HAP-1 (cell line): ENCODE data around the gene CAPN9.
"Not testable (repeated sequence)": the region's sequence is repeated elsewhere in the genome, so short reads cannot be mapped to it uniquely, and the experiment has no call there.

Source experiments
- DNase-seq, 2 experiments: peaks; one replicate each; pipeline ENCODE4 v3.0.0-alpha.2; 2016 to 2020; ENCODE audit warnings: low spot score in 2 of 2
- H3K27me3 ChIP-seq: fragments of 250-450 bp; sonication (Bioruptor Pico); 2 replicates; pipeline ENCODE4 v1.5.1; 2020; ENCODE audit warnings: low read depth, mild to moderate bottlenecking, moderate library complexity
- H3K36me3 ChIP-seq: fragments of 250-450 bp; sonication (Bioruptor Pico); replicated peaks from 2 replicates; pipeline ENCODE4 v1.5.1; 2020; ENCODE audit warnings: mild to moderate bottlenecking
- H3K4me1 ChIP-seq: fragments of 250-450 bp; sonication (Bioruptor Pico); 2 replicates; pipeline ENCODE4 v1.5.1; 2020; ENCODE audit warnings: mild to moderate bottlenecking
- H3K4me3 ChIP-seq: fragments of 250-450 bp; sonication (Bioruptor Pico); 2 replicates; pipeline ENCODE4 v1.5.1; 2020; ENCODE audit warnings: mild to moderate bottlenecking, moderate library complexity
- H3K9me3 ChIP-seq: fragments of 250-450 bp; sonication (Bioruptor Pico); 2 replicates; pipeline ENCODE4 v1.5.1; 2020; ENCODE audit warnings: mild to moderate bottlenecking, moderate library complexity
- in situ Hi-C: fragments of 300-500 bp; cut with MboI; formaldehyde crosslinking; loops from 3 replicates; pipeline ENCODE4 v1.14.3; 2020; ENCODE audit warnings: low sequenced_read_pairs, inconsistent platforms, mixed read lengths

CAPN9 gene

DNA sequence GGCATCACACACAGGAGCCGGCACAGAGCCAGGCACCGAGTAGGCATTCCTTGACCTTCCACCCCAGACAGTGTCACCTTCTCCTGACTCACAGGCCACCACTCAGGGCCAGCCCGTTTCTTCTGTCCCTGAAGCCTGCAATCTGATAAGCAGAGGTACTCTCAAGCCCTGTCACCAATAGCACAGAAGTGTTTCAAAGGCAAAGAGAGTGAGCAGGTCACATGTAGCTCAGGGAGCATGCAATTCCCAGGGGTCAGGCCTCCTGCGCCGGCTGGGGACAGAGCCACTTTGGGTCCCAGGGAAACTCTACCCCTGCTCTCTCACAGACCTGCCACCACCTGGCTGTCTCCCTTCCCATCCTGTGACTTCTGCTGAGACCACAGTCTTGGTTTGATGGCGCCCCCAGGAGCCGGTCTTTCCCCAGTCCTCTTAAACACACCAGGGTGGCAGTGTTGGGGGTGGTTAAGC lies 13.2 kb downstream of the CAPN9 start:
- in situ Hi-C loops = no loop called here
- Histone ChIP-seq H3K4me1 (no peaks in the 10 kb centered on the region), H3K27me3 (no peaks in the 10 kb centered on the region), H3K4me3 (no peak overlapping the region), H3K36me3 (no peaks in the 10 kb centered on the region), H3K9me3 (no peaks in the 10 kb centered on the region)
- DNase-seq = no peak

DNA sequence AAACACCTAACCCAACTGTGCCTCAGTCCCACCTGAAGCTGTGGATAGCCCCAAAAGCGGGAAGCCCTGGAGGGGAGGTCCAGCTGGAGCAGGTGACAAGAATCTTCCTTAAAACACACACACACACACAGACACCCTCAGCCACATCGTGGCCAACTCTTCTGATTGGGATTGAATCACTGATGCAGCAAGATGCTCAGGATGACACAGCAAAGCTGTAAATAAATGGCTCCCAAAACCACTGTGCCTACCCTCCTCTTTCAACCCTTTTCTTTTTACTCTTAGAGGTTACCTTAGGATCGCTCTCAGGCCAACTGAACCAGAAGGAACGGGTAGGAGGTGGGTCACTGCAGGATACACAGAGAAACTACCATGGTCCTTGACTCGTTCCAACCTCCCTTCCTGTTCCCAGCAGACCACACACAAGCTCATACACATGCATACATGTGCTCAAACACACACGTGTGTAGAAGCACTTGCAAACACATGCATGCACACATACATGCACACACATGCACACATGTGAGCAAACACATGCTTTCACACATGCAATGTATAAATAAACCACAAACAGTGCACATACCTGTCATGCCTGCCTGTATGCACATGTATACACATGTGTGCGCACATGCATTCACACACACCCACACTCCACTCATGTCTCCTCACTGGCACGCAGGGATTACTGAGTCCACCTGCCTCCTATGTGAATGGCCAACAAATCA lies 14.4 kb downstream of the CAPN9 start:
- no peaks in the 10 kb centered on the region for H3K27me3 ChIP-seq
- H3K4me3 ChIP-seq = no peak overlapping the region
- in situ Hi-C loops = no loop called here
- H3K9me3 ChIP-seq = no peaks in the 10 kb centered on the region
- H3K4me1 ChIP-seq = no peaks in the 10 kb centered on the region
- DNase-seq = no peak
- no peaks in the 10 kb centered on the region for H3K36me3 ChIP-seq

DNA sequence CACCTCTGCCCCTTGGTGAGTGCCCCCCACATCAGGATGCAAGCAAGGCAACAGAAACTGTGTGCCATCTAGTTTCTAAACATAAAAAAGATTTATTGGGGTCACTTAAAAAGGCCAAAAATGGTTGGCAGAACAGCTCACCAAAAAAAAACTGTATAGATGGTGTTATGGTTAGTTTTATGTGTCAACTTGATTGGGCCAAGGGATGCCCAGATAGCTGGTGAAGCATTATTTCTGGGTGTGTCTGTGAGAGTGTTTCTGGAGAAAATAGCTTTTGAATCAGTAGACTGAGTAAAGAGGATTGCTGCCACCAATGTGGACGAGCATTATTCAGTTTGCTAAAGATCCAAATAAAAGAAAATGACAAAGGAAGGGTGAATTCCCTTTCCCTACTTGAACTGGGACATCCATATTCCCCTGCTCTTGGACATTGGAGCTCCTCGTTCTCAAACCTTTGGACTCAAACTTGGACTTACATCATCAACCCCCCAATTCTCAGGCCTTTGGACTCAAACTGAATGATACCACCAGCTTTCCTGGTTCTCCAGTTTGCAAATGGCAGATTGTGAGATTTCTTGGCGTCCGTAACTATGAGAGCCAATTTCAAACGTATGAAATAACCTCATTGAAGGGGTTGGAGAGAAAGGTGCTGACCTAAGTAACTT lies 16.9 kb downstream of the CAPN9 start:
- no peak for DNase-seq
- in situ Hi-C loops = no loop called here
- Histone ChIP-seq H3K36me3 (no peaks in the 10 kb centered on the region), H3K4me1 (no peaks in the 10 kb centered on the region; the same call in 1 of the 2 replicates), H3K27me3 (no peaks in the 10 kb centered on the region), H3K4me3 (no peak overlapping the region), H3K9me3 (no peaks in the 10 kb centered on the region)

DNA sequence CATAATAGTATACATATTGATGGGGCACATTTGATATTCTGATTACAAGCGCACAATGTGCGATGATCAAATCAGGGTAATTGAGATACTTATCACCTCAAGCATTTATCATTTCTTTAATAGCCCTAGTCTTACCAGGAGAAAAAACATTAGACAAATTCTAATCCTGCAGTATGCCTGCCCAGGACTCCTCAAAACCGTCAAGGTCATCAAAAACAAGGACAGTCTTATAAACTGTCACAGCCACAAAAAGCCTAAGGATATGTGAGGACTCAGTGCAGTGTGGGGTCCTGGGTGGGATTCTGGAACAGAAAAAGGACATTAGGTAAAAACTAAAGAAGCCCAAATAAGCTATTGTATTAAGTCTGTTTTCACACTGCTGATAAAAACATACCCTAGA lies 19.1 kb downstream of the CAPN9 start:
- Histone ChIP-seq H3K36me3 (no peaks in the 10 kb centered on the region), H3K27me3 (no peaks in the 10 kb centered on the region), H3K4me3 (no peak overlapping the region), H3K9me3 (no peaks in the 10 kb centered on the region), H3K4me1 (peaks cover 4% of the 10 kb centered on the region)
- DNase-seq = no peak
- in situ Hi-C loops = no loop called here

DNA sequence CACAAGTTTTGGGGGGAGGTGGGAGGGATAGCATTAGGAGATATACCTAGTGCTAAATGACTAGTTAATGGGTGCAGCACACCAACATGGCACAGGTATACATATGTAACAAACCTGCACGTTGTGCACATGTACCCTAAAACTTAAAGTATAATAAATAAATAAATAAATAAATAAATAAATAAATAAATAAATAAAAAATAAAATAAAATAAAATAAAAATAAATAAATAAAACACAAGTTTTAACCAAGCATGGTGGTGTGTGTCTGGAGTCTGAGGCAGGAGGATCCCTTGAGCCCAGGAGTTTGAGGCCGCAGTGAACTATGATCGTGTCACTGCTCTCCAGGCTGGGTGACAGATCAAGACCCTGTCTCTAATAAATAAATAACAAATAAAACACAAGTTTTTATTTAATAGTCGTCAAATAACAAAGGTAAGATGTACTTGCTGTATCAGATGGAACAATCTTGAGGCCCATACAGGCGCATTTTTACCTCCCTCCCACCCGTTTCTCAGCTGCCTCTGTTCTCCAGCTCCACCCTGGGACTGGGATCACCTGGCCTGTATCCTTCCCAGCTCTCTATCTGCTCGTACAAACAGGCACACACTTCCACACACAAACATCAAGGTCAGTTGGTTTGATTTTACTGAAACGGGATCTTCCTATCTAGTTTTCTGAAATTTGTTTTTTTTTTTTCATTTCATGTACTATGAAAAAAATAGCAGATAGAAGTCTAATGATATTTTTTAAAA lies 20.8 kb downstream of the CAPN9 start:
- H3K9me3 ChIP-seq, in situ Hi-C loops, H3K4me3 ChIP-seq, DNase-seq, H3K36me3 ChIP-seq, H3K4me1 ChIP-seq, H3K27me3 ChIP-seq: not testable (repeated sequence)

DNA sequence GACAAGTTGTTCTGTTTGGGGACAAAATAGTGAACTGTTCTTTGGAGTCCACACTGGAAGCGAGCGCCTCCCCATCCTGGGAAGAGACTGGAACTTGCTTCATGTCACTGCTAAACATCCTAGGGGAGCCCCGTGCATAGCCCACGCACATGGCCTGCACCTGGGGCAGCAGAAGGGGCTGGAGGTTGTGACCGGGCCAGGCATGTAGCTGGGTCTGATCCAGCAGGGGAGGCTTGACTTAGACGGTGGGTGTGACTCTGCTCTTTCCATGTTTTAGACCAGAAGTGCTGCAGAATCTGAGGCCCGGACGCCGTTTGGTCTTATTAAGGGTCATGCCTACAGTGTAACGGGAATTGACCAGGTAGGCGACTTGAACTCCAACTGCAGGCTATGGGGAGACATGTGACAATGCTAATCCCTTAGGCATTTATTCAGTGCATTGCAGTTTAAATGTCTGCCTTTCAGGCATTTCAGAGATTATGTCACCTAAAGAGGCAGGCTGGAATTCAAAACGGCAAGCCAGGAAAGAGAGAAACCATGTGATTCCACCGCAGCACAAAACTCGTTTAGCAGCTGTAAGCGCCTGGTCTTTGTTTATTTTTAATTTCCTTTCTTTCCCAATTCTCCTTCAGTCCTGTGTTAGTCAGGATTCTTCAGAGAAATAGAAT lies 21.8 kb downstream of the CAPN9 start:
- in situ Hi-C loops = no loop called here
- peak in 1 of 2 experiments; percentile 27 for DNase-seq
- Histone ChIP-seq H3K27me3 (no peaks in the 10 kb centered on the region), H3K9me3 (no peaks in the 10 kb centered on the region), H3K36me3 (no peaks in the 10 kb centered on the region), H3K4me3 (no peak overlapping the region), H3K4me1 (peaks cover 4% of the 10 kb centered on the region)

DNA sequence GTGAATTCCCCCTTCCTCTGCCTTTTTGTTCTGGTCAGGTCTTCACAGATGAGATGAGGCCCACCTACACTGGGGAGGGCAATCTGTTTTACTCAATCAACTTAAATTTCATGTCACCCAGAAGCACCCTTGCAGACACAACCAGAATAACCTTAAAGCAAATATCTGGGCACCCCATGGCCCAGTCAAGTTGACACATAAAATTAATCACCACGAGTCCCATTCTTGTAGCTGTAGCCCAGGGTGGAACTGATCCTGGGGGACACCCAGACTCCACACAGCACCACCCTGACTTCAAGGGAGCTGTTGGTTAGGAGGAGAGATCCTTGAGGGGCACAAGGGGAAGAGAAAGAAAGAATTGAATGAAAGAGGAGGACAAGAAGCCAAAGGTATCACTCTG lies 23.1 kb downstream of the CAPN9 start:
- Histone ChIP-seq H3K9me3 (no peaks in the 10 kb centered on the region), H3K27me3 (no peaks in the 10 kb centered on the region), H3K4me1 (peaks cover 4% of the 10 kb centered on the region), H3K36me3 (no peaks in the 10 kb centered on the region), H3K4me3 (no peak overlapping the region)
- in situ Hi-C loops = no loop called here
- no peak for DNase-seq

DNA sequence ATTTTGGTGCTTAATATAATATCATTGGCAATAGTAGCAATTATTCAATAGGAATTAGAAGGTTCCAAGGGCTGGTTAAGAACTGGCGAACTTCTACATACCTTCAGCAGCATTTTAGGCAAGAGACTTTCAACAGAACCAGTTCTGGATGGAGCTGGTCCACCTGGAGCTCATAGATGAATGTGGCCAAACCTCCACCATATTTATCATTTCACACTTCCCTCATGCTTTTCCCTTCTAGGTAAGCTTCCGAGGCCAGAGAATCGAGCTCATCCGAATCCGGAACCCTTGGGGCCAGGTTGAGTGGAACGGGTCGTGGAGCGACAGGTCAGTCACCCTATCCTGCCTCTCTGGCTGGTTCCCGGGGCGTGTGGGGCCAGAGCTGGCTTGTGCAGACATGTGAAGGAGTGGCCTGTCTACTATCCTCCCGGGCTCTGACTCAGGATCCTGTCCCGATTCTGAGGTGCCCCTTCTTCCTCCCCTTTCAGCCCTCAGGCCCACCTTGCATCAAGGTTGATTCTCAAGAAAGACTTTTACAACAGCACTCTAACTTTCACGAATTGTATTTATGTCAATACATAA lies 24.7 kb downstream of the CAPN9 start:
- Histone ChIP-seq H3K4me3 (no peak overlapping the region), H3K27me3 (no peaks in the 10 kb centered on the region), H3K4me1 (peaks cover 4% of the 10 kb centered on the region), H3K36me3 (no peaks in the 10 kb centered on the region), H3K9me3 (no peaks in the 10 kb centered on the region)
- DNase-seq = no peak
- in situ Hi-C loops = no loop called here

DNA sequence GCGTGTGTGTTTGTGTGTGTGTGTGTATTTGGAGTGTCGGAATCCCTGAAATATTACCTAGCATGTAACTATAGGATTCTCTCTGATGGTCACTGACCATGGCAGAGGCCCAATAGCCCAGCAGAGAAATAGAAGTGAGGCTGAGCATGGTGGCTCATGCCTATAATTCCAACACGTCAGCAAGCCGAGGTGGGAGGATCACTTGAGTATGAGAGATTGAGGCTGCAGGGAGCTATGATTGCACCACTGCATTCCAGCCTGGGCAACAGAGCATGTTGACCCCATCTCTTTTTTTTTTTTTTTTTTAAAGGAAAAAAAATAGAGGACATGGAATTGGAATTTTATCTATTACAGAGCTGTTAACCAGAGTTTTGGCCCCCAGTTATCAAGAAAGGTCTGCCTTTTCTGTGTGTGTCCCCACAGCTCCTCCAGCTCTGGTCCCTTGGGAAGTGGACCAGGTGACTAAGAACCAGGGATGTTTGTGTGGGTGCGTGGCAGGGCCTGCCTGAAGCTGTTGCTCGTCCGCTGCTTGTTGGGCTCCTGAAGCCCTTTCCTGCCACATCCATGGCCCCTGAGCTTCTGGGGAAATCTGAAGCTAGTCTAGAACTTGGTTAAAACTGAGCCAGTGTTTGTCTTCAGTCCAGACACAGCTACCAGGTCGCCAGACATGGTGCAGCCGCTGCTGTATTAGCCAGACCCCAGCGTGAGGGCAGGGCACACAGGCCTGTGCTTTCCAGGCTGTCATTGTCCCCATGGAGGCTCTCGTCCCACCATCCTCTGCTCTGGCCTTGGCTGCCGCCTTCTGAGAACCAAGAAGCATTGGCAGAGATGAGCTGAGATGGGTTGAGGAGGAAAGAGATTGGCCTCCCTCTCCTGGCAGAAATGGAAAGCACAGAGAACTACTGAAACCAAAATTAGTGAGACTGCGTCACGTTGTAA lies 25.5 kb downstream of the CAPN9 start:
- in situ Hi-C loops = no loop called here
- Histone ChIP-seq H3K4me3 (no peak overlapping the region), H3K4me1 (peaks cover 4% of the 10 kb centered on the region)

DNA sequence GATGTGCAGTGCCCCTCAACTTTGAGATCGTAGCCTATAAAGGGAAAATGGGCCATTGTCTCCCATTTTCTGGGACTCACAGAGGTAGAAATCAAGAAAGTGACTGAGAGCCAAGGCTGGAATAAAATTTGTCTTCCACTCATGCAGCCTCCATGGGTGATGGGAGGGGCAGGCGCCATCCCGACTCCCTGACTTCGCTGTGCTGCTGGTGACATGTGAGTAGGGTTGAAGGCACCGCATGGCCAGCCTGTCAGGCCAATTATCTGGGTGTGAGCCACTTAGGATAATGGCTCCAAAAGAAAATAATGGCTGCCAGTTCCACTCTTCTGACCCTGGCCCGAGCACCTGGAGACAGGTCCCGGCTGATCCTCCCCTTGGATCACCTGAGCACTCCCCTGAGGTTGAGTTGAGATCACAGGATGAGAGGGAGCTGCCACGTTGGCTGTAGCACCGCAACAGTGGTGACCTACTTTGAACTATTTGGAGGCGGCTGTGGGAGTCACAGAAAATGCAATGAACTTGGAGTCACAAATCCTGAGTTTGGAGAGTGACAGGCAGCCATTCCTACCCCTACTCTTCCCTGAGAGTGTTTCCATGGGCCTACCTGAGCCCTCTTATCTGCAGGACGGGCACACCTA lies 26.3 kb downstream of the CAPN9 start:
- in situ Hi-C loops = no loop called here

More for the DNA sequence above, 25.5 kb downstream of the CAPN9 start:
- Histone ChIP-seq H3K9me3 (no peaks in the 10 kb centered on the region), H3K36me3 (no peaks in the 10 kb centered on the region), H3K27me3 (no peaks in the 10 kb centered on the region)
- DNase-seq = no peak

DNA sequence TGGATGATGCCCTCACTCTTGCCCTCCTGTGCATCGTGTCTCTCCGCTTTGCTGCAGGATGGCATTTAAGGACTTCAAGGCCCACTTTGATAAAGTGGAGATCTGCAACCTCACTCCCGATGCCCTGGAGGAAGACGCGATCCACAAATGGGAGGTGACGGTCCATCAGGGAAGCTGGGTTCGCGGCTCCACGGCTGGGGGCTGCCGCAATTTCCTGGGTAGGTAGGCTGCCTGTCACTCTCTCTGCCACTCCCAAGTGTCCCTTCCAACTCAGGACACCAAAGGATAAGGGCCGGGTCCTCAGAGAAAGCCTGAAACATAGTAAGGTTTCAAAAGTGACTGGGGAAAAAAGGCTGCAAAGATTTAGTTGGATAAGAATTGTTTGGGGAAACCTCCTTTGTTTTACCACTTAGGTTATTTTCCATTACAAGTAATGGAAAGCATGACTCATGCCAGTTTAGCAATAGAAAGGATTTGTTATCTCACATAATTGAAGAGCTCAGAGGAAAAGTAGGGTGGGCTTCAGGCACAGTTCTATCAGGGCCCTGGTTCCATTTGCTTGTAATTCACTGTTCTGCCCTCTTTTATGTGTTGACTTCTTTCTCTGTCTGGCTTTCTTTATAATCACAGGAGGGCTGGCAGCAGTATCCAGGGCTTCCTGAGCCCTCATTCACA lies 31.9 kb downstream of the CAPN9 start:
- H3K27me3 ChIP-seq = no peaks in the 10 kb centered on the region
- no peak overlapping the region for H3K4me3 ChIP-seq
- DNase-seq = peak; percentile 57 to 85
- H3K36me3 ChIP-seq = no peaks in the 10 kb centered on the region
- no peaks in the 10 kb centered on the region for H3K9me3 ChIP-seq
- peaks cover 22% of the 10 kb centered on the region for H3K4me1 ChIP-seq
- in situ Hi-C loops = no loop called here

More for the DNA sequence above, 26.3 kb downstream of the CAPN9 start:
- Histone ChIP-seq H3K36me3 (no peaks in the 10 kb centered on the region), H3K27me3 (no peaks in the 10 kb centered on the region), H3K4me3 (no peak overlapping the region), H3K9me3 (no peaks in the 10 kb centered on the region), H3K4me1 (peaks cover 4% of the 10 kb centered on the region)
- no peak for DNase-seq

DNA sequence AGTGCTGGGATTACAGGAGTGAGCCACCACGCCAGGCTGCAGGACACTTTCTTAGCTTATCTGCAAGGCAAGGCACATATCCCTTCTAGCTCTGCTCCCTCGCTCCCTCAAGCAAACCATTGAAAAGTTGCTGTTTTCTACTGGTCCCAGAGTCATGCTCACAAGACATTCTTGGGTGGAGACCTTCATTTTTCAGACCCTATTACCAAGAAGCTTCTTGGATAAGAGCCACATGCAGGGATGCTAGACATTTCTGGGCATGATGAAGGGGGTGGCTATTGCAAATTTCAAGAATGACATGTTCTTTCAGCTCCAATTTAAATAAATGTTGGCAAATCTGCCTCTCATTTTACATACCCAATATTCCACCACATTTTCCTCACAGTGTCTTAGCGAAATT lies 33.9 kb downstream of the CAPN9 start:
- Histone ChIP-seq H3K27me3 (no peaks in the 10 kb centered on the region), H3K4me3 (no peak overlapping the region), H3K4me1 (peaks cover 26% of the 10 kb centered on the region), H3K9me3 (no peaks in the 10 kb centered on the region), H3K36me3 (no peaks in the 10 kb centered on the region)
- in situ Hi-C loops = no loop called here
- no peak for DNase-seq
